ENCODE data around the gene EMID1. TPM values are rescaled to one million over a fixed set of nuclear protein-coding genes. Genes with fewer than 3 reads are reported as not detected.

EMID1 gene
- polyA plus RNA-seq, 1 experiment, result 1.1 TPM

DNA sequence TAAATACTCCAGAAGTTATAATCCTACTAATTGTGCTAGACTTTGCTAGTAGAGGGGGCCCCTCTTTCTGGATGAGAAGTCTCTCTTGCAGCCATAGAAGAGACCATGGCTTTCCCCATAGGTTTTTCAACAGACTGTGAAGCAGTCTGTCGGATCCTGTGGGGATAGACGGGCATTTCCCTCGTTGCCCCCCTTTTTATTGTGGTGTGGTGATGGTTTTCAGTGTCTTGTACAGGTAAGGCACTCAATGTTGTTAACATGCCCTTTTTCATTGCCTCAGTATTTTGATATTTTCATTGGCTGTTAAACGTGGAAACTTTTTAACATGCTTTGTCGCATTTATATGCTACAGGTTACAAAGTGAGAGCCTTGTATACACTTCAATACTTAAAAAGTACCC, 84.4 kb downstream of the EMID1 start:
- Histone ChIP-seq H3K27me3 (ENCODE audit: control insufficient read depth, insufficient read depth, low read length) (no peaks in the 10 kb centered on the region), H3K27ac (ENCODE audit: low read depth, low read length) (no peak overlapping the region), H3K9me3 (ENCODE audit: control insufficient read depth, insufficient read depth, low read length) (no peaks in the 10 kb centered on the region), H3K4me3 (ENCODE audit: low read depth, low read length) (no peak overlapping the region)
- TF ChIP-seq, protein P1, sequence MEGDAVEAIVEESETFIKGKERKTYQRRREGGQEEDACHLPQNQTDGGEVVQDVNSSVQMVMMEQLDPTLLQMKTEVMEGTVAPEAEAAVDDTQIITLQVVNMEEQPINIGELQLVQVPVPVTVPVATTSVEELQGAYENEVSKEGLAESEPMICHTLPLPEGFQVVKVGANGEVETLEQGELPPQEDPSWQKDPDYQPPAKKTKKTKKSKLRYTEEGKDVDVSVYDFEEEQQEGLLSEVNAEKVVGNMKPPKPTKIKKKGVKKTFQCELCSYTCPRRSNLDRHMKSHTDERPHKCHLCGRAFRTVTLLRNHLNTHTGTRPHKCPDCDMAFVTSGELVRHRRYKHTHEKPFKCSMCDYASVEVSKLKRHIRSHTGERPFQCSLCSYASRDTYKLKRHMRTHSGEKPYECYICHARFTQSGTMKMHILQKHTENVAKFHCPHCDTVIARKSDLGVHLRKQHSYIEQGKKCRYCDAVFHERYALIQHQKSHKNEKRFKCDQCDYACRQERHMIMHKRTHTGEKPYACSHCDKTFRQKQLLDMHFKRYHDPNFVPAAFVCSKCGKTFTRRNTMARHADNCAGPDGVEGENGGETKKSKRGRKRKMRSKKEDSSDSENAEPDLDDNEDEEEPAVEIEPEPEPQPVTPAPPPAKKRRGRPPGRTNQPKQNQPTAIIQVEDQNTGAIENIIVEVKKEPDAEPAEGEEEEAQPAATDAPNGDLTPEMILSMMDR (IDR thresholded peaks at IDR 0.05; ENCODE audit: low read depth, low read length), result no peak
- CTCF ChIA-PET, result interaction anchor here (1.4 kb wide), 1 partner anchor 17 kb away, joined by 3 read pairs; the partner anchor contains the start of gene GAS2L1
- no peak for DNase-seq (ENCODE audit: low read depth, low spot score)
- POLR2A ChIA-PET, result no interaction called here

- TF ChIP-seq, protein P1 (IDR thresholded peaks at IDR 0.05; ENCODE audit: low read depth, low read length), result no peak
- no peak for DNase-seq (ENCODE audit: low read depth, low spot score)
- H3K4me3 ChIP-seq (ENCODE audit: low read depth, low read length), result no peak overlapping the region
- POLR2A ChIA-PET, result no interaction called here
- H3K27ac ChIP-seq (ENCODE audit: low read depth, low read length), result no peak overlapping the region
- CTCF ChIA-PET, result interaction anchor here (1.4 kb wide), 1 partner anchor 16 kb away, joined by 3 read pairs; the partner anchor contains the start of gene GAS2L1
- H3K9me3 ChIP-seq (ENCODE audit: control insufficient read depth, insufficient read depth, low read length), result no peaks in the 10 kb centered on the region
- H3K27me3 ChIP-seq (ENCODE audit: control insufficient read depth, insufficient read depth, low read length), result no peaks in the 10 kb centered on the region
These were observed 85.5 kb downstream of the EMID1 start for GRCh38 chr22:29291215-29291614.

DNA sequence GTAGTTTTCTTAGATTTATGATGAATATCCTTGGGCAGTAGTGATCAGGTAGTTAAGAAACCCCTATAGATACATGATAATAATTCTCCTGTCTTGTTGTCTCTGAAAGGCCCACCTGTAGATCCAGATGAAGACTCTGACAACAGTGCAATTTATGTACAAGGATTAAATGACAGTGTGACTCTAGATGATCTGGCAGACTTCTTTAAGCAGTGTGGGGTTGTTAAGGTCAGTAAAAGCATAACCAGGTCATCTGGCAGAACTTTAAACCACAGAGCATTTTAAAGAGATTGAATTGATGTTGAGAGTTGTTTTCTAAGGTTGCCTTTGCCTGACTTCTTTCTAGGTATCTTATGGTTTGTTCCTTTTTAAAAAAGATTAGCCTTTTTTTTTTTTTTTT, 86.7 kb downstream of the EMID1 start:
- DNase-seq (ENCODE audit: low read depth, low spot score), result no peak
- H3K27me3 ChIP-seq (ENCODE audit: control insufficient read depth, insufficient read depth, low read length), result no peaks in the 10 kb centered on the region
- H3K4me3 ChIP-seq (ENCODE audit: low read depth, low read length), result no peak overlapping the region
- TF ChIP-seq, protein P1 (IDR thresholded peaks at IDR 0.05; ENCODE audit: low read depth, low read length), result no peak
- no peak overlapping the region for H3K27ac ChIP-seq (ENCODE audit: low read depth, low read length)
- CTCF ChIA-PET, result no interaction called here
- POLR2A ChIA-PET, result no interaction called here
- H3K9me3 ChIP-seq (ENCODE audit: control insufficient read depth, insufficient read depth, low read length), result no peaks in the 10 kb centered on the region

GRCh38 chr22:29298641-29299040, 92.9 kb downstream of the EMID1 start:
- DNase-seq (ENCODE audit: low read depth, low spot score), result no peak
- Histone ChIP-seq H3K9me3 (ENCODE audit: control insufficient read depth, insufficient read depth, low read length) (no peaks in the 10 kb centered on the region), H3K27me3 (ENCODE audit: control insufficient read depth, insufficient read depth, low read length) (no peaks in the 10 kb centered on the region), H3K4me3 (ENCODE audit: low read depth, low read length) (no peak overlapping the region), H3K27ac (ENCODE audit: low read depth, low read length) (no peak overlapping the region)
- ChIA-PET CTCF (no interaction called here), POLR2A (interaction anchor here (1.1 kb wide), 1 partner anchor 26 kb away, joined by 3 read pairs; no protein-coding TSS in a partner anchor)
- TF ChIP-seq, protein P1 (IDR thresholded peaks at IDR 0.05; ENCODE audit: low read depth, low read length), result no peak

DNA sequence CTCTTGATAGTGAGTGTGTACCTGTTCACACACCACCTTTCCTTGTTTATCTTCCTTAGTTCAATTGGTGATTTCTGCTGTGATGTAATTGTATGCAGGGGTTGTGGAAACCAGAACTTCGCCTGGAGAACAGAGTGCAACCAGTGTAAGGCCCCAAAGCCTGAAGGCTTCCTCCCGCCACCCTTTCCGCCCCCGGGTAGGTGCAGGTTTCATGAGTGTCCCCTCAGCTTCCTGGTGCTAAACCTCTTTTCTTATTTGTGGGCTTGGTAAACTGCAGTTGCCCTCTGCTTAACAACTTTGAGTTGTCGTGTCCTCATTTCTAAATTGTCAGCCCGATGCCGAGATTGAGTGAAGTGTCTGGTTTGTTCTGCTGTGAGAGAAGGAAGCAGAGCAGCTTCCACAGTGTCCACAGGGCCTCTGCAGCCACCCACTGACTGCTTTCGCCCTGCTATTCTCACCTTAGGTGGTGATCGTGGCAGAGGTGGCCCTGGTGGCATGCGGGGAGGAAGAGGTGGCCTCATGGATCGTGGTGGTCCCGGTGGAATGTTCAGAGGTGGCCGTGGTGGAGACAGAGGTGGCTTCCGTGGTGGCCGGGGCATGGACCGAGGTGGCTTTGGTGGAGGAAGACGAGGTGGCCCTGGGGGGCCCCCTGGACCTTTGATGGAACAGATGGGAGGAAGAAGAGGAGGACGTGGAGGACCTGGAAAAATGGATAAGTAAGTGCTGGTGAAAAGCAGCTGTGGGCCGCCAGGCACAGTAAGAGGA, 93.6 kb downstream of the EMID1 start:
- ChIA-PET CTCF (no interaction called here), POLR2A (interaction anchor here (0.7 to 1.1 kb wide), 2 partner anchors 17 to 27 kb away, joined by 3 to 4 read pairs; no protein-coding TSS in a partner anchor)
- Histone ChIP-seq H3K27ac (ENCODE audit: low read depth, low read length) (no peak overlapping the region), H3K27me3 (ENCODE audit: control insufficient read depth, insufficient read depth, low read length) (no peaks in the 10 kb centered on the region), H3K9me3 (ENCODE audit: control insufficient read depth, insufficient read depth, low read length) (no peaks in the 10 kb centered on the region), H3K4me3 (ENCODE audit: low read depth, low read length) (no peak overlapping the region)
- TF ChIP-seq, protein P1 (IDR thresholded peaks at IDR 0.05; ENCODE audit: low read depth, low read length), result no peak
- no peak for DNase-seq (ENCODE audit: low read depth, low spot score)
